ENCODE measurements around the gene CRELD2. TPM values are rescaled to one million over a fixed set of nuclear protein-coding genes. Genes with fewer than 3 reads are reported as not detected.

The CRELD2 gene
- total and polyA plus RNA-seq, 2 of the 4 experiments (the other 2 are of a cell fraction): 36.2 to 70.7 TPM

GRCh38 chr22:49884075-49884474, 34.4 kb upstream of the CRELD2 start:
- H2AK9ac ChIP-seq (replicated peaks; ENCODE audit: low read depth, low read length, poor library complexity): no peak overlapping the region
- DNase-seq (no peak), ATAC-seq (ENCODE audit: low read depth) (no peak)
- peaks cover 40% of the 10 kb centered on the region for H3K36me3 ChIP-seq (ENCODE audit: control insufficient read depth, insufficient read depth, low read length)
- no peak overlapping the region for H3K4me3 ChIP-seq (ENCODE audit: insufficient read depth, low read depth, low read length)
- H3K56ac ChIP-seq (ENCODE audit: extremely low read depth, insufficient read depth, low read length): no peak overlapping the region
- intact Hi-C loops (cut with micrococcal nuclease) (no loop called here), in situ Hi-C loops (cut with MboI; ENCODE audit: low sequenced_read_pairs) (no loop called here), dilution Hi-C loops (cut with HindIII; ENCODE audit: low sequenced_read_pairs, unreplicated experiment) (no loop called here)
- POLR2A ChIA-PET (ENCODE audit: unreplicated experiment): no interaction called here
- H3K4me2 ChIP-seq (ENCODE audit: low read depth, low read length): no peak overlapping the region
- H3K18ac ChIP-seq (ENCODE audit: low read depth, low read length): no peak overlapping the region
- peaks cover 37 to 83% of the 10 kb centered on the region in 2 experiments for H3K79me1 ChIP-seq (ENCODE audit: low read depth in 1 of 2, low read length in 2 of 2)
- H4K20me1 ChIP-seq (ENCODE audit: insufficient read depth, low read length): peaks cover 47% of the 10 kb centered on the region
- H2BK20ac ChIP-seq (ENCODE audit: low read depth, low read length): no peak overlapping the region
- H3K9me3 ChIP-seq (ENCODE audit: control insufficient read depth, insufficient read depth, low read length): peaks cover 5% of the 10 kb centered on the region; the same call in 1 of the 2 replicates
- H4K5ac ChIP-seq (ENCODE audit: low read depth, low read length): no peak overlapping the region
- peaks cover 11% of the 10 kb centered on the region for H3K9me1 ChIP-seq (ENCODE audit: insufficient read depth, low read length)
- WGBS, 2 experiments (ENCODE audit: extremely low coverage in 2 of 2, insufficient read length in 1 of 2): 97% methylated on average over 11 of the region's 20 CpGs; no CpG with 5 or more reads in 1 of the 2 experiments
- TF ChIP-seq MAZ (IDR thresholded peaks at IDR 0.05; ENCODE audit: borderline replicate concordance, low read depth, low read length): no peak
- TF ChIP-seq SMC3 (IDR thresholded peaks at IDR 0.05; ENCODE audit: low read depth, low read length): no peak
- TF ChIP-seq, protein P1, sequence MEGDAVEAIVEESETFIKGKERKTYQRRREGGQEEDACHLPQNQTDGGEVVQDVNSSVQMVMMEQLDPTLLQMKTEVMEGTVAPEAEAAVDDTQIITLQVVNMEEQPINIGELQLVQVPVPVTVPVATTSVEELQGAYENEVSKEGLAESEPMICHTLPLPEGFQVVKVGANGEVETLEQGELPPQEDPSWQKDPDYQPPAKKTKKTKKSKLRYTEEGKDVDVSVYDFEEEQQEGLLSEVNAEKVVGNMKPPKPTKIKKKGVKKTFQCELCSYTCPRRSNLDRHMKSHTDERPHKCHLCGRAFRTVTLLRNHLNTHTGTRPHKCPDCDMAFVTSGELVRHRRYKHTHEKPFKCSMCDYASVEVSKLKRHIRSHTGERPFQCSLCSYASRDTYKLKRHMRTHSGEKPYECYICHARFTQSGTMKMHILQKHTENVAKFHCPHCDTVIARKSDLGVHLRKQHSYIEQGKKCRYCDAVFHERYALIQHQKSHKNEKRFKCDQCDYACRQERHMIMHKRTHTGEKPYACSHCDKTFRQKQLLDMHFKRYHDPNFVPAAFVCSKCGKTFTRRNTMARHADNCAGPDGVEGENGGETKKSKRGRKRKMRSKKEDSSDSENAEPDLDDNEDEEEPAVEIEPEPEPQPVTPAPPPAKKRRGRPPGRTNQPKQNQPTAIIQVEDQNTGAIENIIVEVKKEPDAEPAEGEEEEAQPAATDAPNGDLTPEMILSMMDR (conservative IDR thresholded peaks at IDR 0.05; ENCODE audit: low read depth, low read length): no peak
- no peak for TF ChIP-seq ELK1 (IDR thresholded peaks at IDR 0.05; ENCODE audit: borderline replicate concordance, low read depth, low read length)
- TF ChIP-seq RFX5 (IDR thresholded peaks at IDR 0.05; ENCODE audit: low read depth, low read length): no peak
- TF ChIP-seq USF2 (IDR thresholded peaks at IDR 0.05; ENCODE audit: low read depth, low read length): no peak
- TF ChIP-seq NFE2L2 (IDR thresholded peaks at IDR 0.05; ENCODE audit: low read depth, low read length): no peak
- TF ChIP-seq MXI1 (IDR thresholded peaks at IDR 0.05; ENCODE audit: borderline replicate concordance, low read depth, low read length): no peak
- TF ChIP-seq RCOR1 (IDR thresholded peaks at IDR 0.05; ENCODE audit: insufficient replicate concordance, low read length): no peak
- TF ChIP-seq BHLHE40 (IDR thresholded peaks at IDR 0.05; ENCODE audit: low read depth, low read length): no peak
- no peak for TF ChIP-seq MAFK (IDR thresholded peaks at IDR 0.05; ENCODE audit: low read depth, low read length)
- TF ChIP-seq CEBPB (IDR thresholded peaks at IDR 0.05; ENCODE audit: low read depth, low read length): no peak
- TF ChIP-seq CHD1 (IDR thresholded peaks at IDR 0.05; ENCODE audit: low read depth, low read length): no peak
- TF ChIP-seq POLR2A (IDR thresholded peaks at IDR 0.05; ENCODE audit: low read depth, low read length): no peak
- TF ChIP-seq FOS (IDR thresholded peaks at IDR 0.05; ENCODE audit: low read depth, low read length): no peak
- no peak overlapping the region for H2AFZ ChIP-seq (replicated peaks; ENCODE audit: low read length, poor library complexity)
- peaks cover 4% of the 10 kb centered on the region; the same call in 1 of the 2 replicates for H3K4me1 ChIP-seq (ENCODE audit: control insufficient read depth, insufficient read depth, low read length)
- BruUV-seq (replicated peaks): no TSS peak
- no peak overlapping the region for H2BK5ac ChIP-seq (ENCODE audit: low read depth, low read length, poor library complexity, severe bottlenecking)
- no peak overlapping the region for H3K27ac ChIP-seq (ENCODE audit: insufficient read depth, low read length)
- H3K9ac ChIP-seq (ENCODE audit: low read depth, low read length): no peak overlapping the region
- H3K27me3 ChIP-seq (ENCODE audit: control insufficient read depth, insufficient read depth, low read length): no peaks in the 10 kb centered on the region
- no peak overlapping the region for H2BK120ac ChIP-seq (ENCODE audit: low read depth, low read length)
- H3K23ac ChIP-seq (ENCODE audit: low read depth, low read length): no peak overlapping the region
- CTCF ChIA-PET: no interaction called here
- H4K91ac ChIP-seq (ENCODE audit: insufficient read depth, low read depth, low read length): no peak overlapping the region
- no peak overlapping the region for H2BK15ac ChIP-seq (ENCODE audit: low read depth, low read length)
- no peak overlapping the region for H2AK5ac ChIP-seq (ENCODE audit: low read depth, low read length)
- no peak overlapping the region for H3K14ac ChIP-seq (replicated peaks; ENCODE audit: low read depth, low read length)
- no peak overlapping the region for H4K8ac ChIP-seq (ENCODE audit: low read depth in 2 of 2, low read length in 2 of 2)
- no peak overlapping the region for H3K4ac ChIP-seq (ENCODE audit: low read depth, low read length)

Measured in IMR-90 (cell line).